GM23248 (cell line): ENCODE data around the gene GVQW3. TPM values are rescaled to one million over a fixed set of nuclear protein-coding genes. Genes with fewer than 3 reads are reported as not detected.
A peak's percentile ranks its signal among the peaks of the same experiment; 100 is the strongest.

Experiments
- DNase-seq: peaks from one replicate; pipeline ENCODE4 v3.0.0-alpha.2; 2015
- H2AFZ ChIP-seq: fragments of 200-600 bp; sonication (generic); 2 replicates; pipeline ENCODE4 v1.6.1; 2016; ENCODE audit warnings: antibody characterized with exemption
- H3F3A ChIP-seq: fragments of 200-600 bp; sonication (generic); 2 replicates; pipeline ENCODE4 v1.6.1; 2016; ENCODE audit warnings: mild to moderate bottlenecking, antibody characterized with exemption, mixed run types; ENCODE audit not compliant: insufficient read depth
- H3K27ac ChIP-seq: fragments of 200-600 bp; sonication (generic); 2 replicates; pipeline ENCODE4 v1.5.1; 2016; ENCODE audit warnings: mild to moderate bottlenecking
- H3K27me3 ChIP-seq: fragments of 200-600 bp; sonication (generic); replicated peaks from 2 replicates; pipeline ENCODE4 v1.6.1; 2016; ENCODE audit warnings: mild to moderate bottlenecking; ENCODE audit not compliant: insufficient read depth
- H3K36me3 ChIP-seq: fragments of 200-600 bp; sonication (generic); 2 replicates; pipeline ENCODE4 v1.6.1; 2016; ENCODE audit warnings: low read depth, mild to moderate bottlenecking
- H3K4me1 ChIP-seq: fragments of 200-600 bp; sonication (generic); 2 replicates; pipeline ENCODE4 v1.6.1; 2016; ENCODE audit warnings: mild to moderate bottlenecking; ENCODE audit not compliant: insufficient read depth
- H3K4me2 ChIP-seq: fragments of 200-600 bp; sonication (generic); one replicate; pipeline ENCODE4 v1.6.1; 2016; ENCODE audit warnings: mild to moderate bottlenecking; ENCODE audit not compliant: unreplicated experiment
- H3K4me3 ChIP-seq: fragments of 200-600 bp; sonication (generic); 2 replicates; pipeline ENCODE4 v1.5.1; 2016; ENCODE audit warnings: mild to moderate bottlenecking
- H3K79me2 ChIP-seq: fragments of 200-600 bp; sonication (generic); 2 replicates; pipeline ENCODE4 v1.6.1; 2016; ENCODE audit warnings: mild to moderate bottlenecking; ENCODE audit not compliant: insufficient read depth
- H3K9ac ChIP-seq: fragments of 200-600 bp; sonication (generic); 2 replicates; pipeline ENCODE4 v1.6.1; 2016; ENCODE audit warnings: mild to moderate bottlenecking
- H3K9me2 ChIP-seq: fragments of 200-600 bp; sonication (generic); 2 replicates; pipeline ENCODE4 v1.6.1; 2016; ENCODE audit warnings: mixed run types, mild to moderate bottlenecking, moderate library complexity; ENCODE audit not compliant: insufficient read depth
- H3K9me3 ChIP-seq: fragments of 200-600 bp; sonication (generic); one replicate; pipeline ENCODE4 v1.6.1; 2017; ENCODE audit warnings: low read depth
- H4K20me1 ChIP-seq: fragments of 200-600 bp; sonication (generic); 2 replicates; pipeline ENCODE4 v1.6.0; 2016; ENCODE audit not compliant: insufficient read depth
- EZH2 ChIP-seq: fragments of 200-600 bp; sonication (generic); IDR thresholded peaks from 2 replicates; pipeline ENCODE4 v1.6.1; 2018; ENCODE audit warnings: antibody characterized with exemption, mild to moderate bottlenecking; ENCODE audit not compliant: insufficient read depth, poor library complexity, severe bottlenecking
- EZH2phosphoT487 ChIP-seq: fragments of 200-600 bp; sonication (generic); IDR thresholded peaks from 2 replicates; pipeline ENCODE4 v1.6.1; 2018; ENCODE audit warnings: antibody characterized with exemption, moderate library complexity, mild to moderate bottlenecking, low read depth; ENCODE audit not compliant: insufficient read depth
- WGBS, 2 experiments: methylation state at CpG; one replicate each; pipeline ENCODE4 v1.1.6; 2015 to 2017; ENCODE audit warnings: low lambda C conversion rate in 2 of 2, low coverage in 1 of 2; ENCODE audit errors: missing lambda C conversion rate in 2 of 2; 5-methylcytosine and 5-hydroxymethylcytosine counted together
- in situ Hi-C: fragments of 300-500 bp; cut with MboI; formaldehyde crosslinking; loops from 2 replicates; pipeline ENCODE4 v1.15.0; 2020
- polyA plus RNA-seq: library from polyadenylated mRNA; unstranded; fragments of >200 nt; fragmentation: Nextera tagmentation; extraction: Ambion mirVana; gene quantifications from 2 replicates; pipeline ENCODE4 v1.2.1, GENCODE V29; 2016
- small RNA-seq: library from RNA; depleted of rRNA; stranded (forward); fragments of <200 nt; gene quantifications from one replicate; pipeline ENCODE3, GENCODE V24; 2014; ENCODE audit warnings: low read depth, low replicate concordance
- total RNA-seq: library from RNA; depleted of rRNA; stranded (reverse); fragments of >200 nt; shearing (Covaris generic); gene quantifications from 2 replicates; pipeline ENCODE4 v1.2.3, GENCODE V29; 2014; rRNA removed

The GVQW3 gene
- total and polyA plus RNA-seq, 2 experiments from 2014 or later: 0.54 to 0.76 TPM

GRCh38 chr11:76448506-76448905 is 67.4 kb downstream of the GVQW3 start:
- no peaks in the 10 kb centered on the region for H3K9me2 ChIP-seq
- in situ Hi-C loops: no loop called here
- peaks cover 7% of the 10 kb centered on the region; the same call in 1 of the 2 replicates for H3K4me1 ChIP-seq
- 27 to 33% methylated on average over 2 of the region's 2 CpGs for WGBS, 2 experiments
- no peak overlapping the region for H3K4me2 ChIP-seq
- H3K9me3 ChIP-seq: no peaks in the 10 kb centered on the region
- H3K27me3 ChIP-seq: no peaks in the 10 kb centered on the region
- H2AFZ ChIP-seq: no peak overlapping the region
- H3K79me2 ChIP-seq: peaks cover 70% of the 10 kb centered on the region
- no peak overlapping the region for H3K9ac ChIP-seq
- H3K4me3 ChIP-seq: no peak overlapping the region
- DNase-seq: no peak
- H3K36me3 ChIP-seq: peaks cover 14% of the 10 kb centered on the region; the same call in 1 of the 2 replicates
- no peaks in the 10 kb centered on the region; the same call in 1 of the 2 replicates for H4K20me1 ChIP-seq
- H3K27ac ChIP-seq: no peak overlapping the region
- no peaks in the 10 kb centered on the region for H3F3A ChIP-seq
- TF ChIP-seq EZH2 (no peak), EZH2phosphoT487 (no peak)

GRCh38 chr11:76453248-76453647 is 72.1 kb downstream of the GVQW3 start:
- Histone ChIP-seq H2AFZ (no peak overlapping the region), H3F3A (no peaks in the 10 kb centered on the region), H3K36me3 (peaks cover 26% of the 10 kb centered on the region), H3K79me2 (peaks cover 37% of the 10 kb centered on the region), H4K20me1 (no peaks in the 10 kb centered on the region), H3K9me2 (no peaks in the 10 kb centered on the region), H3K27ac (no peak overlapping the region), H3K27me3 (no peaks in the 10 kb centered on the region), H3K4me2 (no peak overlapping the region), H3K4me1 (peaks cover 15% of the 10 kb centered on the region), H3K4me3 (no peak overlapping the region), H3K9ac (no peak overlapping the region), H3K9me3 (no peaks in the 10 kb centered on the region)
- WGBS, 2 experiments: 92 to 93% methylated on average over 6 of the region's 6 CpGs
- in situ Hi-C loops: no loop called here
- TF ChIP-seq EZH2phosphoT487 (no peak), EZH2 (no peak)
- DNase-seq: no peak

- H3F3A ChIP-seq: no peaks in the 10 kb centered on the region
- in situ Hi-C loops: no loop called here
- H3K36me3 ChIP-seq: peaks cover 21% of the 10 kb centered on the region; the same call in 1 of the 2 replicates
- H3K4me1 ChIP-seq: peaks cover 15% of the 10 kb centered on the region
- no peaks in the 10 kb centered on the region for H3K27me3 ChIP-seq
- no peaks in the 10 kb centered on the region for H3K9me3 ChIP-seq
- DNase-seq: no peak
- H3K79me2 ChIP-seq: peaks cover 17% of the 10 kb centered on the region
- TF ChIP-seq EZH2 (no peak), EZH2phosphoT487 (no peak)
- H4K20me1 ChIP-seq: no peaks in the 10 kb centered on the region
- H3K27ac ChIP-seq: no peak overlapping the region
- whole genome bisulfite sequencing, 2 experiments: 77 to 82% methylated on average over 2 of the region's 2 CpGs
- H3K9me2 ChIP-seq: no peaks in the 10 kb centered on the region
- H3K4me2 ChIP-seq: no peak overlapping the region
- no peak overlapping the region for H3K9ac ChIP-seq
- H3K4me3 ChIP-seq: no peak overlapping the region
- H2AFZ ChIP-seq: no peak overlapping the region
These were observed 74.2 kb downstream of the GVQW3 start for GRCh38 chr11:76455331-76455730.

GRCh38 chr11:76455931-76456330 is 74.8 kb downstream of the GVQW3 start:
- TF ChIP-seq EZH2: no peak
- TF ChIP-seq EZH2phosphoT487: no peak
- Histone ChIP-seq H3K4me1 (peaks cover 15% of the 10 kb centered on the region), H3K4me3 (no peak overlapping the region), H3K4me2 (no peak overlapping the region), H3K27me3 (no peaks in the 10 kb centered on the region), H3K9me3 (no peaks in the 10 kb centered on the region), H3K27ac (no peak overlapping the region), H3K79me2 (peaks cover 13% of the 10 kb centered on the region), H2AFZ (no peak overlapping the region), H3K36me3 (peaks cover 21% of the 10 kb centered on the region; the same call in 1 of the 2 replicates), H3F3A (no peaks in the 10 kb centered on the region), H4K20me1 (no peaks in the 10 kb centered on the region), H3K9me2 (no peaks in the 10 kb centered on the region), H3K9ac (no peak overlapping the region)
- in situ Hi-C loops: no loop called here
- peak; percentile 7 for DNase-seq

GRCh38 chr11:76456571-76456970 is 75.4 kb downstream of the GVQW3 start:
- in situ Hi-C loops: no loop called here
- no peak overlapping the region for H3K27ac ChIP-seq

More at GRCh38 chr11:76456571-76456970, 75.4 kb downstream of the GVQW3 start:
- H3K79me2 ChIP-seq: peaks cover 13% of the 10 kb centered on the region; the same call in 1 of the 2 replicates
- no peak overlapping the region for H2AFZ ChIP-seq
- no peaks in the 10 kb centered on the region for H3F3A ChIP-seq
- H3K9ac ChIP-seq: no peak overlapping the region
- TF ChIP-seq EZH2: no peak
- no peak for TF ChIP-seq EZH2phosphoT487
- H3K36me3 ChIP-seq: peaks cover 21% of the 10 kb centered on the region; the same call in 1 of the 2 replicates
- whole genome bisulfite sequencing, 2 experiments: 85 to 88% methylated on average over 2 of the region's 2 CpGs
- no peaks in the 10 kb centered on the region for H3K9me2 ChIP-seq
- H3K4me3 ChIP-seq: no peak overlapping the region
- H4K20me1 ChIP-seq: no peaks in the 10 kb centered on the region
- H3K4me2 ChIP-seq: no peak overlapping the region
- H3K4me1 ChIP-seq: peaks cover 15% of the 10 kb centered on the region
- no peaks in the 10 kb centered on the region for H3K27me3 ChIP-seq
- DNase-seq: no peak
- no peaks in the 10 kb centered on the region for H3K9me3 ChIP-seq

Small RNA genes lying within 50 kb of the gene (small RNA-seq; reads per million reads assigned to genes)
- not detected for gene RF00019

Other genes starting within 250 kb of the GVQW3 start
- gene WNT11, start 174.8 kb upstream of the GVQW3 start, total RNA-seq: 0.63 TPM in 1 of 2 replicates, not detected in the other
- not detected in 2 replicates for gene WNT11, start 174.8 kb upstream of the GVQW3 start, polyA plus RNA-seq
- gene THAP12, start 191 bp upstream of the GVQW3 start, total RNA-seq: 39.0 and 40.6 TPM in 2 replicates
- 21.5 and 22.6 TPM in 2 replicates for gene THAP12, start 191 bp upstream of the GVQW3 start, polyA plus RNA-seq
- gene EMSY, start 63.7 kb downstream of the GVQW3 start, total RNA-seq: 6.6 and 14.6 TPM in 2 replicates
- 9.6 and 10.9 TPM in 2 replicates for gene EMSY, start 63.7 kb downstream of the GVQW3 start, polyA plus RNA-seq